A673 (cell line): ENCODE results near the gene TELO2. TPM values are rescaled to one million over a fixed set of nuclear protein-coding genes. Genes with fewer than 3 reads are reported as not detected.

Source experiments
- Bru-seq: library from RNA; stranded (reverse); fragments of 400-500 nt; gene quantifications from one replicate; lab custom pipeline; 2021; lab: Mats Ljungman, UMichigan
- BruChase-seq, 2 experiments: library from RNA; stranded (reverse); fragments of 400-500 nt; gene quantifications; one replicate each; lab custom pipeline; 2021; lab: Mats Ljungman, UMichigan
- BruUV-seq: library from RNA; stranded (reverse); fragments of 400-500 nt; replicated peaks from 2 replicates; lab custom pipeline; 2021; lab: Mats Ljungman, UMichigan
- CTCF ChIA-PET: fragments of 300-600 bp; sonication (Branson Sonifier 250); formaldehyde crosslinking; loops from one replicate; lab custom pipeline; 2022; ENCODE audit warnings: antibody characterized with exemption; lab: Charles Lee
- POLR2A ChIA-PET: fragments of 300-600 bp; sonication (Branson Sonifier 250); formaldehyde crosslinking; loops from one replicate; lab custom pipeline; 2022; ENCODE audit warnings: antibody characterized with exemption; ENCODE audit not compliant: low non-redundant PET; lab: Charles Lee
- DNase-seq: peaks from one replicate; pipeline ENCODE4 v3.0.0-alpha.2; 2015; ENCODE audit warnings: low spot score
- H3K27ac ChIP-seq: fragments of 200-600 bp; sonication (generic); 2 replicates; pipeline ENCODE4 v1.5.1; 2016; ENCODE audit warnings: mixed run types, low read depth, mild to moderate bottlenecking, mixed read lengths, antibody characterized with exemption, low read length; ENCODE audit not compliant: poor library complexity, severe bottlenecking
- H3K27me3 ChIP-seq: fragments of 200-600 bp; sonication (generic); replicated peaks from 2 replicates; pipeline ENCODE4 v1.6.1; 2017; ENCODE audit warnings: mixed run types, low read depth, mild to moderate bottlenecking, mixed read lengths, antibody characterized with exemption, low read length; ENCODE audit not compliant: insufficient read depth, poor library complexity
- H3K36me3 ChIP-seq: fragments of 200-600 bp; sonication (generic); 2 replicates; pipeline ENCODE4 v1.6.1; 2016; ENCODE audit warnings: mixed run types, mild to moderate bottlenecking, mixed read lengths, antibody characterized with exemption, low read length; ENCODE audit not compliant: insufficient read depth, poor library complexity, severe bottlenecking
- H3K4me1 ChIP-seq: fragments of 200-600 bp; sonication (generic); 2 replicates; pipeline ENCODE4 v1.6.1; 2017; ENCODE audit warnings: mixed run types, mild to moderate bottlenecking, mixed read lengths, antibody characterized with exemption, low read length; ENCODE audit not compliant: insufficient read depth, poor library complexity, severe bottlenecking
- H3K4me3 ChIP-seq: fragments of 200-600 bp; sonication (generic); 2 replicates; pipeline ENCODE4 v1.5.1; 2016; ENCODE audit warnings: low read depth, mixed run types, mild to moderate bottlenecking, mixed read lengths, low read length; ENCODE audit not compliant: poor library complexity, severe bottlenecking
- H3K9me3 ChIP-seq: fragments of 200-600 bp; sonication (generic); 2 replicates; pipeline ENCODE4 v1.6.1; 2016; ENCODE audit warnings: mixed run types, low read depth, mild to moderate bottlenecking, mixed read lengths, antibody characterized with exemption, low read length; ENCODE audit not compliant: poor library complexity, severe bottlenecking
- EZH2 ChIP-seq: fragments of 200-600 bp; sonication (generic); IDR thresholded peaks from 2 replicates; pipeline ENCODE4 v1.6.1; 2017; ENCODE audit warnings: borderline replicate concordance, low read depth, mild to moderate bottlenecking, mixed read lengths, antibody characterized with exemption, low read length; ENCODE audit not compliant: poor library complexity, severe bottlenecking
- intact Hi-C: fragments of 100-400 bp; cut with micrococcal nuclease; formaldehyde crosslinking; loops from one replicate; pipeline ENCODE4 v1.10.0; 2022; ENCODE audit not compliant: unreplicated experiment
- long read RNA-seq: library from polyadenylated mRNA; stranded (forward); transcript quantifications from one replicate; pipeline ENCODE4 v2.0.0, GENCODE V29; 2022
- total RNA-seq: library from RNA; stranded (reverse); gene quantifications from 2 replicates; pipeline ENCODE4 v1.2.3, GENCODE V29; 2021
- TF ChIP-seq, protein P1 (sequence below): fragments of 300-800, 200-600 bp; sonication (generic); conservative IDR thresholded peaks from 2 replicates; pipeline ENCODE4 v1.5.1; 2017; ENCODE audit warnings: low read depth, mild to moderate bottlenecking, antibody characterized with exemption, low read length, moderate library complexity, mixed read lengths

The TELO2 gene
- total RNA-seq (62.9 and 67.0 TPM in 2 replicates), Bru-seq, nascent RNA (percentile 51 among the genes with signal in this experiment), BruChase-seq, experiment 1, labeled RNA remaining after a 2-hour chase (percentile 58 among the genes with signal in this experiment), BruChase-seq, experiment 2, labeled RNA remaining after a 6-hour chase (percentile 73 among the genes with signal in this experiment)
- long read RNA-seq, transcript TELO2-201 (21 exons, 3,314 nt): major isoform, 42 of 86 reads
- long read RNA-seq, partial matches to known transcripts: 15 of 86 reads
- long read RNA-seq, other reads (novel, unspliced or antisense): 27 of 86 reads

DNA sequence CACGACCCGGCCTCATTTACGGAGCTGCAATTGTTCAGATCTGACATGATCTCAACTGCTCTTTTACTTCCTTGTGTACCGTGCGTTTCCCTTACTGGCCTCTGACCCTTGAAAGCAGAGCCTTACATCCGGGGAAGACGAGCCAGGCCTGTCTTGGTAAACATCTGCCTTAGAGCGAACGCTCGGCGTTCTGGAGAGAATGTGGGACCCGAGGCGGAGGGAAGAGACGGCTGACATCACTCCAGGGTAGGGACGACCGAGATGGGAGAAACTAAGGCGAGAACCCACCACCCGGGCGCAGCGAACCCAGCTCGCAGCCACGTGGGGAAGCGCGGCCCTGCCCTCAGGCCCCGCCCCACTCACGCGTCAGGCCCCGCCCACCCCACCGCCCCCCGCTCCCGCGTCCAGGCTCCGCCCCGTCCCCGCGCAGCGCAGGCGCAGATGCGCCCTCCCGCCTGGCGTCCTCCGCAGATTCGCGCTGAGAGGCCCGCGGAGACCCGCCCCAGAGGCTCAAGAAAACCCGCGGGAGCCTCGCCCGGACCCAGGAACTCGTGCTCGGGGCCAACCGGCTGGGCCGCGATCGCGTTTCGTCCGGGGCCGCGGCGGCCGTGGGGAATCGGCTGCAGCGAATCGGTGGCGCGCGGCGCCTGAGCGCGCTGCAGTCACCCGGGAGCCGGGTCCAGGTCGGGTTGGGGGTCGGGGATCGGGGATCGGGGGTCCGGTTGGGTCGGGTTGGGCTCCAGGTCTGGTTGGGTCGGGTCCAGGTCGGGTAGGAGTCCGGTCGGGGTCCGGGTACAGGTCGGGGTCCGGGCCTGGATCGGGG, at the start of gene TELO2:
Gene TELO2 (plus strand): TSS at position 438 of the 823 bp plus-strand sequence. CDS start 922 bp downstream, outside the sequence.
- no TSS peak for BruUV-seq
- peaks cover 7% of the 10 kb centered on the region for H3K36me3 ChIP-seq
- peaks cover 3% of the 10 kb centered on the region for H3K4me1 ChIP-seq
- no peaks in the 10 kb centered on the region for H3K27me3 ChIP-seq
- intact Hi-C loops: no loop called here
- peak within 1 kb of the TSS; percentile 88 for H3K4me3 ChIP-seq
- peak within 1 kb of the TSS; percentile 98 for H3K27ac ChIP-seq
- DNase-seq: peak; percentile 84
- no peaks in the 10 kb centered on the region for H3K9me3 ChIP-seq
- ChIA-PET POLR2A (no interaction called here), CTCF (no interaction called here)
- TF ChIP-seq, protein P1, sequence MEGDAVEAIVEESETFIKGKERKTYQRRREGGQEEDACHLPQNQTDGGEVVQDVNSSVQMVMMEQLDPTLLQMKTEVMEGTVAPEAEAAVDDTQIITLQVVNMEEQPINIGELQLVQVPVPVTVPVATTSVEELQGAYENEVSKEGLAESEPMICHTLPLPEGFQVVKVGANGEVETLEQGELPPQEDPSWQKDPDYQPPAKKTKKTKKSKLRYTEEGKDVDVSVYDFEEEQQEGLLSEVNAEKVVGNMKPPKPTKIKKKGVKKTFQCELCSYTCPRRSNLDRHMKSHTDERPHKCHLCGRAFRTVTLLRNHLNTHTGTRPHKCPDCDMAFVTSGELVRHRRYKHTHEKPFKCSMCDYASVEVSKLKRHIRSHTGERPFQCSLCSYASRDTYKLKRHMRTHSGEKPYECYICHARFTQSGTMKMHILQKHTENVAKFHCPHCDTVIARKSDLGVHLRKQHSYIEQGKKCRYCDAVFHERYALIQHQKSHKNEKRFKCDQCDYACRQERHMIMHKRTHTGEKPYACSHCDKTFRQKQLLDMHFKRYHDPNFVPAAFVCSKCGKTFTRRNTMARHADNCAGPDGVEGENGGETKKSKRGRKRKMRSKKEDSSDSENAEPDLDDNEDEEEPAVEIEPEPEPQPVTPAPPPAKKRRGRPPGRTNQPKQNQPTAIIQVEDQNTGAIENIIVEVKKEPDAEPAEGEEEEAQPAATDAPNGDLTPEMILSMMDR: no peak
- TF ChIP-seq EZH2: no peak

DNA sequence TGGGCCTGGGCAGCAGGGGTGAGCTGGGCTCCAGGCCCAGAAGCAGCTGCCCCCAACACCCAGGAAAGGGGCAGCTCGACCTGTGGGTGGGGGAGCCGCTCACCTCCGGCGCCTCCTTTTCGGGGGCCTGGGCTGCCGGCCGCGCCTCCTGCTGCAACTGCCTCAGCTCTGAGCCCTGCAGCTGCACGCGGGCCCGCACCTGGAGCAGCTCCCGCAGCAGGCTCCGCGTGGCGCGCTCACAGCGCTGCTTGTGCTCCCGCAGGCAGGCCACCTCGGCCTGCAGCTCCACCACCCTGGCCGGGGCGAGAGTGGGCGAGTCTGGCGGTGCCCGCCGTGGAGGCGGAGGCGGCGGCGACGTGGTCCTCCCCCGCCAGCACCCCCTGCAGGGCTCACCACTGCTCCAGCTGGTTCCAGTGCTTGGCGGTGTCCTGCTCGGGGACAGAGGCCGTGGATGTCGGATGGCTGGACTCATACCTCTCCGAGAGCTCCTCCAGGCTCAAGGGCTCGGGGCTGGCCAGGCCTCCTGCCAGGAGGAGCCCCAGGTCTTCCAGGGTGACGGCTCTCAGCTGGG, 49.7 kb upstream of the TELO2 start:
- intact Hi-C loops: no loop called here
- POLR2A ChIA-PET: interaction anchor here (0.6 kb wide), 1 partner anchor 179 kb away, joined by 4 read pairs; no protein-coding TSS in a partner anchor
- Histone ChIP-seq H3K4me1 (no peaks in the 10 kb centered on the region), H3K9me3 (no peaks in the 10 kb centered on the region), H3K27ac (no peak overlapping the region), H3K27me3 (no peaks in the 10 kb centered on the region), H3K36me3 (no peaks in the 10 kb centered on the region), H3K4me3 (no peak overlapping the region)
- CTCF ChIA-PET: interaction anchor here (0.7 kb wide), 1 partner anchor 21 kb away, joined by 9 read pairs; no protein-coding TSS in a partner anchor
- TF ChIP-seq, protein P1: no peak
- no peak for TF ChIP-seq EZH2
- DNase-seq: no peak
- BruUV-seq: no TSS peak

DNA sequence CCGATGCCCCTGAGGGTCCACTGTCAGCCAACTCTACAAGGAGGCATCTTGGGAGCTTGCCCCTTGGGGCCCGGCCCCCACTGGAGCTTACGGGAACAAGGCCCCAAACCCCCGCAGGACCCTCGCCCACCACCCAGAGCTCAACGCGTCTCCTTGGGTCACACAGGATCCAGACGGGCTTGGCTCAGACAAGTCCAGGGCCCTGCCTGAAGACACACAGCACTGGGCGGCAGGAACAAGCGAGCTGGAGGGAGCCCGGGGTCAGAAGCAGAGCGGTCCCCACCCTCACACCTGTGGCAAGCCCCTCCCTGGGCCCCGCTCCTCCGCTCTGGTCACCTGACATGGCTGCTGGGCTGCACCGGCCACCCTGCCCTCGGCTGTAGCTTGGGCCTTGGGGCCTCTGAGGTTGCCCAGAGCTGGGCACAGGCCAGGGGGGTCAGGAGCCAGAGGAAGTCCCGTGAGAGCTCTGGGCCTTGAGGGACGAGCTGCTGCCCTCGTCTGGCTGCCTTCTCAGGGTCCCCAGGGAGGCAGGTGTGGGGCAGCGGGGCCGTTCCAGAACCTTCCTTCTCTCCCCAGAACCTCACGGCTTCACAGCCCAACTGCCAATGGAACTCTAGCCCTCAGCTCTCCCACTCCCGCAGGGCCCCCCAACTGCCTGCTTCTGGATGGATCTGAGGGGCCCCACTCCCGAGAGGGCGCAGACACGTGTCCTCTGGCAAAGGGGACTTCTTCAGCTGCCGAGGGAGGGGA, 49.0 kb upstream of the TELO2 start, which contains the start of gene CCDC154:
Gene CCDC154 (minus strand): TSS at position 577 of the 750 bp plus-strand sequence. CDS start 234 bp downstream, at position 343.
- Histone ChIP-seq H3K27me3 (no peaks in the 10 kb centered on the region), H3K36me3 (no peaks in the 10 kb centered on the region), H3K9me3 (no peaks in the 10 kb centered on the region), H3K4me1 (no peaks in the 10 kb centered on the region), H3K4me3 (no peak within 1 kb of the TSS), H3K27ac (no peak within 1 kb of the TSS)
- DNase-seq: no peak
- TF ChIP-seq, protein P1: no peak
- TF ChIP-seq EZH2: no peak
- intact Hi-C loops: no loop called here
- BruUV-seq: no TSS peak
- POLR2A ChIA-PET: interaction anchor here (0.6 kb wide), 1 partner anchor 178 kb away, joined by 4 read pairs; no protein-coding TSS in a partner anchor
- CTCF ChIA-PET: no interaction called here
